GM21367 (cell line): ENCODE data around the gene IL37.
"Not testable (repeated sequence)": the region's sequence is repeated elsewhere in the genome, so short reads cannot be mapped to it uniquely, and the experiment has no call there.

Experiments
- ATAC-seq: cut with Tn5 transposase; IDR thresholded peaks from one replicate; pipeline ENCODE4 v1.9.1; 2021; ENCODE audit not compliant: unreplicated experiment

The IL37 gene

GRCh38 chr2:112889976-112890375, 21.0 kb upstream of the IL37 start:
- no peak for ATAC-seq

GRCh38 chr2:112891385-112891831, 19.6 kb upstream of the IL37 start:
- ATAC-seq = no peak

DNA sequence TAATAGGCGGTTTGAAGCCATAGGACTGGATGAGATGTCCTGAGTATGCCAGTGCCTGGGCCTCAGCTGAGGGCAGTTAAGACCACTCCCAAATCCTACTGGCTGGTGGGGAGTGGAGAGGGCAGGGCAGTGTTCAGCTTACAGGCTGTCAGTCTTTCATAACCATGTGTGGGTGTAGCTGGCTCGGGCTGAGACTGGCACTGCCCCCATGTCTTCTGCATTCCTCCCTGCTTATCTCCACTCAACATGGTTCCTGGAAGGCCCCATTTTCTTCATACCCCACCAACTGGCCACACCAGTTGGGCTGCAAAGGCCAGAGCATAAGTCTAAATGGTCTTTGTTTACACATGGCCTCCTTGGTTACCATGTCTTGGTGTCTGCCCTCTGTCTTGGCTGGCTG, 17.2 kb upstream of the IL37 start:
- no peak for ATAC-seq

- no peak for ATAC-seq
These were observed 13.9 kb upstream of the IL37 start for GRCh38 chr2:112896909-112897623.

- no peak for ATAC-seq
These were observed 13.4 kb upstream of the IL37 start for GRCh38 chr2:112897624-112897978.

GRCh38 chr2:112901431-112902065, 9.4 kb upstream of the IL37 start:
- not testable (repeated sequence) for ATAC-seq

- no peak for ATAC-seq
These were observed 8.1 kb upstream of the IL37 start for GRCh38 chr2:112902816-112903215.

GRCh38 chr2:112904883-112905282, 6.1 kb upstream of the IL37 start:
- no peak for ATAC-seq

DNA sequence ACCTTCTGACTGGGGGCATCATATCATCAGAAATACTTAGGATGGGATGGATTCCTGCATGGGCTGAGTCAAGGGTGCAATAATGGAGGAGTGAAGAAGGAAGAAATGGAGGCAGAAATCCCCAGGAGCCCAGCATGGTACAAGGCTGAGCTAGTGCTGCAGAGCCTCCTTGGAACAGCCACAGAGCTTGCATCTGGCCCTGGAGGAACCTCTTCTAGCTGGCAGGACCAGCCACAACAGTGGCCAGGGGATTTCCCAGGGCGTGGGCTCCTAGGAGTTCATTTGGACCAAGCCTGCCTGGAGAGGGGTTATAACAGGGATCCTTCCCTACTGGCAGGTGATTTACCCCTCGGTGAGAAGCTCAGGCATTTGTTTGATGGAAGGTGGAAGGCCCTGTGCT, 4.7 kb upstream of the IL37 start:
- ATAC-seq = no peak

DNA sequence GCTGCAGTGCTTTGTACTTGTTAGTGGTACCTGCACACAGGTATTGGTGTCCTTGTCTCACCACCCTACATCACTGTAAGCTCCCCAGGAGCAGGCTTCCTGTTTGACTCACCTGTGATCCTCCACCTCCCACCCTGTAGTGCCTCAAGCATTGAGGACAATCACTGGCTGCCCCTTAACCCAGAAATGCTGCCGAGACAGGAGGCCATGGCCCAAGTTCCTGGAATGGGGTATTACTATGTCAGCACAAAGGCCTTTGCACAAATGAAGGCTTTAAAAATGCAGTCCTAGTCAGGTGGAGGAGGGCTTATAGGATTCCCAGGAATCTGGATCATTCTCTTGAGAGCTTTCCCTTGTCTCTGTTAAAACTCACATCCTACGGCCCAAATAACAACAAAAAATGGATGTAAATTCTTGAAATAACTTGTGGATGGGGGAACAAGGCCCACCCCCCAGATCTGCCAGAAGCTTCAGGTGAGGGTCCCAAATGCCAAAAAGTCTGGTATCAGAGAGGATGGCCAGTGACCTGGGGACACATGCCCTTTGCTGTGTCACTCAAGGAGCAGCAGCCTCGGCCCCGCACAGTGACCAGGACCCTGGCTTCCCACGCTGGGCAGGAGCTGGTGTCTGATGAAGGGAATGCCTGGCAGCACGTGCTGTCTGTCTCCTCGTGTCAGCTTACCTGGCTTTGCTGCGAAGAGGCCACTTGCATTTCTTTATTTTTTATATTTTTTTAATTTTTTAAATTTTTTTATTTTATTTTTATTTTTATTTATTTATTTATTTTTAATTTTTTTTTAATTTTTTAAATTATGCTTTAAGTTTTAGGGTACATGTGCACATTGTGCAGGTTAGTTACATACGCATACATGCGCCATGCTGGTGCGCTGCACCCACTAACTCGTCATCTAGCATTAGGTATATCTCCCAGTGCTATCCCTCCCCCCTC, 3.7 kb upstream of the IL37 start:
- ATAC-seq = no peak

GRCh38 chr2:112908559-112908958, 2.4 kb upstream of the IL37 start:
- ATAC-seq = not testable (repeated sequence)

DNA sequence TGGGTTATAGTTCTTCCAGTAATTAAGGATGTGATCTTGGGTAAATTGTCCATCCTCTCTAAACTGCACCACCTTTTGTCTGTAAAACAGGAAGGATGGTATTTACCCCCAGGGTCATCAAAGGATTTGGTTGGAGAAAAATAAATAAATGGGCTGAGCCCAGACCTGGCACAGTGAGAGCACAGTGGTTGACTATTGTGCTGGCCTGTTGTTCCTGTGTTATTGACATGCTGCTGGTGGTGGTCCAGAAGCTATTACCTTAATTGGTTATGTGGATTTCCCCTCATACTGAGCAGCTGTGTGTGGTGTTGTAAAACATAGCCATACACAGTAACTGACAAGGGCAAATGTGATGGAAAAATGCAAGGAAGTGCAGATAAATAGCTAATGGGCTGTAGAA, 746 bp upstream of the IL37 start:
- no peak for ATAC-seq

DNA sequence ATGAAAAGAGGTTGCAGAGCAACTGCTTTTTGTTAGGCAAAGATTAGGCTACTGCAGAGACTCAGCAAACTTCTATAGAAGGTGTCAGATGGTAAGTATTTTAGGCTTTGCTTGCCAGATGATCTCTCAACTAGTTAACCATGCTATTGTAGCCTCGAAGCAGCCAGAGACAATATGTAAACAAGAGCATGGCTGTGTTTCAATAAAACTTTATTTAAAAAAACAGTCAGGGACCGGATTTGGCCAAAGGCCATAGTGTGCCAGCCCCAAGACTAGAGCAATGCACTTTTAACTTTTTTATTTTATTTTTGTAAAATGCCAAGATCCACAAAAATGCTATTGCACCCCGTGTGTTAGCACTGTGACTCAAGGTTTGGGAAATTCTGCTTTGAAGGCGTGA, 1.4 kb downstream of the IL37 start:
- ATAC-seq = no peak

- no peak for ATAC-seq
These were observed 4.6 kb downstream of the IL37 start for GRCh38 chr2:112915300-112916144.

GRCh38 chr2:112916145-112916571, 5.2 kb downstream of the IL37 start:
- no peak for ATAC-seq

GRCh38 chr2:112916625-112917247, 5.8 kb downstream of the IL37 start:
- no peak for ATAC-seq

DNA sequence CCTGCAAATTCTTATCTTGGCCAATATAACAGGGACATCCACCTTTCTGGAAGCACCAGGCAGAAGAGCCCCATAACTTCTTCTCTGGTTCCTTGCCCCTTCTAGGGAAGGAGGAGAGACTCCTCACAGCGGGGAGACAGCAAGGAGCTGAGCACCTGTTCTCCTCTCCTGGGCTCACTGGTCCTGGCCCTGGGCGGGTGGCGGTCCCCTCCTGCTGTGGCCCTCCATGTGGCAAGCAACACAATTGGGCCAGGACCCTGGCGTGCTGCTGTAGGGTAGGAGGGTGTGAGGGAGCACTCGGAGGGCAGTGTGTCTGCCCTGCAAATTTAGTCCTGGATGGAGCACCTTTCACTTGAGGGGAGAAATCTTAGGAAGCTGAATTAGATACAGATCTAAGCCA, 6.9 kb downstream of the IL37 start:
- ATAC-seq = no peak

- no peak for ATAC-seq
These were observed 7.3 kb downstream of the IL37 start for GRCh38 chr2:112918256-112918655.

DNA sequence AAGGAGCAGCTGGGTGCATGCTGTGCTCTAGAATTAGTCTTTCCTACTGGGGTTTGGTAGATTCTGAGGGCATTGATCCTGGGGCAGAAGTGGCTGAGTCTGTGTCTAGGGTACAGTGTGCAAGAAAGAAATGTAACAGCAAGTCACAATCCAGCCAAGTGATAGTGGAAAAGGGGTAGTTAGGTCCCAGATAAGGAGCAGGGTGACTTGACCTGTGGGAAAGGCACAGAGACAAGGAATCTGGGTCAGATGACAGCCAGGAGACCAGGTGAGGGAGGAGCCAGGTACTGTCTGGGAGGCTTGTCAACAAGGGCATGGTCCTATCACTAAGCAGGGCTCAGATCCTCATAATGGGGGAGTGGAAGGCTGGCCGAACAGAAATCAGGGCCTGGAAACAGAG, 8.1 kb downstream of the IL37 start:
- ATAC-seq = no peak

GRCh38 chr2:112920923-112921532, 10.1 kb downstream of the IL37 start:
- ATAC-seq = no peak
